ENCODE results near the gene ITGB1.

- no peak for TF ChIP-seq CTCF (IDR thresholded peaks at IDR 0.05)
- no peak for TF ChIP-seq POLR2A (IDR thresholded peaks at IDR 0.05)
Observed at GRCh38 chr10:32909456-32909855, 48.6 kb downstream of the ITGB1 start.

All from breast epithelium (tissue), 3 donors.